Stimulated activated CD8-positive, alpha-beta memory T cell treated with anti-CD3 and anti-CD28 coated beads, Interleukin-2, amount 100 ng/mL, for 1 hour (primary cell): ENCODE measurements around the gene CHCHD4.

Source experiments
- DNase-seq, 2 donors: peaks; one replicate each; pipeline ENCODE4 v3.0.0-alpha.2; 2020; ENCODE audit warnings: low read depth in 2 of 2

CHCHD4 gene

GRCh38 chr3:14124615-14125192 lies at the start of gene CHCHD4, which contains the start of gene TMEM43:
TSS of gene CHCHD4 (minus strand) at chr3:14124870. CDS start at chr3:14124676, 194 bp downstream.
TSS of gene TMEM43 (plus strand) at chr3:14125052. CDS start at chr3:14125194, 142 bp downstream.
- peak; percentile 95 to 98 for DNase-seq

DNA sequence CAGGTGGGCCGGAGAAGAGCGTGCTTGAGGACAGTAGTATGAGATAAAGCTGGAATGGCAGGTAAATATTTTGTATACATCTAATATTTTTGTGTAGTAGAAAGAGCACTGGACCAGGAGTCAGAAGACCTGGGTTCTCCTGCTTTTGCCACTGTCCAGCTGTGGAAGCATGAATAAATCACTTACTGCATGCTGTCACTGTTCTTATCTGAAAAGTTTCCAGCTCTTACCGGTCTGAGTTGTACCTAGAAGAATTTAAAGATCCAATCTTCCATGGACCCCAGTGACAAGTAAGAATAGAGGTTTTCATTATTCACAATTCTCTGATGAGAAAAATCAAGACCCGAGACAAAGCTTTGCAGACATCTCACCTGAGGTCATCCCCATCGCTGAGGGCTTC lies 47.8 kb upstream of the CHCHD4 start:
- no peak for DNase-seq

DNA sequence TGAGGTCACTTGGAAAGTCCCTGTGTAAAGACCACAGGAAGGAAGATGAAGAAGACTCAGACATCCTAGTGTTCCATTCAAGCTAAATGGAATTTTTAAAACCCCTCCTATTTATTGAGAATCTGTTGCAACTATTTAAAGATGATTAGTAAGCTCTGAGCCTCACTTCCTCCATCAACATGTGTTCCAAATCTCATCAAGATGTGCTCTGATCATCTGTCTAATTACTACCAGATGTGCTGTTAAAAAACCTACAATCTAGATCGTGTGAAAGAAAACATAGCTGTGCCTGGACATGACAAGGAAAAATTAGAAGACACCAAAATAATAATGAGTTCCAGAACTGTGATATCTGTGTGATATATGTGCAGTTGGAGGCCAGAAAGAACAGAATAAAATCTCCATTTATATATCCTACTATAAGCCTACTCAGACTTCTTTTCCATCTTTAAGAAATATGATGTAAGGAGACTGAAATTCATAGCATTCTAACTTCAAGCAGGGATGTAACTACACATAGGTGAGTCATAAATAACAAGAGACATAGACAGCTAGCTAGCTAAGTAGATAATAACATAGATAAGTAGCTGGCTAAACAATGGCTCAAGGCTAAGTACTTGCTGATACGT lies 46.0 kb upstream of the CHCHD4 start:
- no peak for DNase-seq

DNA sequence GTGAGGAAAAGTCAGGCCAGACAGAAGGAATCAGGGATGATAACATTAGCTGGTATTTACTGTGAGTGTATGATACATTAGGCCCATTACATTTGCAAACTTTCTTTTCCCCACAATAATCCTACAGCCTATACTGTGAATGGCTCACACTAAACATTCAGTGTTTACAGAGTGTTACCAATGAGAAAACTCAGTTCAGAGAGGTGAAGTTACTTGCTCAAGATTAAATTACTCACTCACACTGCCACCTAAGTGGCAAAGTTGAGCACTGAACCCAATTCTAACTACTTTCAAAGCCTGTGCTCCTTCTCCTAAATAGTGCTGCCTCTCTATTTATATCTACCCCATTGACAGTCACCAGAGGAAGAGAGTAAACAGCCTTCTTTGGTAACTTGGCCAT lies 45.2 kb upstream of the CHCHD4 start:
- no peak for DNase-seq

GRCh38 chr3:14169435-14169834 lies 44.8 kb upstream of the CHCHD4 start:
- no peak for DNase-seq

GRCh38 chr3:14166877-14167603 lies 42.4 kb upstream of the CHCHD4 start:
- DNase-seq = no peak

- DNase-seq = no peak
These were observed 37.5 kb upstream of the CHCHD4 start for GRCh38 chr3:14162178-14162577.

DNA sequence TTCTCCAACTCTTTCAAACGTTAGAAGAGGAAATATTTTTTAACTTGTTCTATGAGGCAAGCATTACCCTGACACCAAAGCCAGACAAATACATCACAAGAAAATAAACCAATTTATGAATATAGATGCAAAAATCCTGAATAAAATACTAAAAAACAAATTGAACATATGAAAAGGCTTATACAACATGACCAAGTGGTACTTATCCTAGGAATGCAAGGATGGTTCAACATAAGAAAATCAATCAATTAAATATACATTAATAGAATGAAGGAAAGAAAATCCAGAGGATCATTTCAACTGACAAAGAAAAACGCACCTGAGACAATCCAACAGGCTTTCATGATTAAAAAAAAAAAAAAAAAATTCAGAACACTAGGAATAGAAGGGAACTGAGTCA lies 36.6 kb upstream of the CHCHD4 start:
- DNase-seq = no peak

GRCh38 chr3:14159426-14159825 lies 34.8 kb upstream of the CHCHD4 start:
- no peak for DNase-seq

DNA sequence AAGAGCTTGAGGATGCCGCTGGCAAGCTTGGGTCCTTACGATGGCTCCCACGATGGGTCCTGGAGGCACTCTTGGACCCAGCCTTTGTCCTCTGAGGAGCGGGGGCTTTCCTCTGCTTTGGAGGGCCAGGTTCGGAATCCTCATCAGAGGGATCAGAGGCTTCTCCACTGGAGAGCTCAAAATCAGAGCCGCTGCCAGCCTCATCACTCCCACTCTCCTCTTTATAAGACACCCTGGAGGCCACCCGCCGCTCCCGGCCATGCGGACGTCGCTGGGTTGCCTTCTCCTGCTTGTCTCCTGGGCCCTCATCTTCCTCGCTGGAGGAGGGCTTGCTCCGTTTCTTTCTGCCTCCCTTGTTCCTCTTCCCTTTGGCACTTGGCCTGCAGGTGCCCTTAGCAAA lies 33.7 kb upstream of the CHCHD4 start:
- DNase-seq = no peak

DNA sequence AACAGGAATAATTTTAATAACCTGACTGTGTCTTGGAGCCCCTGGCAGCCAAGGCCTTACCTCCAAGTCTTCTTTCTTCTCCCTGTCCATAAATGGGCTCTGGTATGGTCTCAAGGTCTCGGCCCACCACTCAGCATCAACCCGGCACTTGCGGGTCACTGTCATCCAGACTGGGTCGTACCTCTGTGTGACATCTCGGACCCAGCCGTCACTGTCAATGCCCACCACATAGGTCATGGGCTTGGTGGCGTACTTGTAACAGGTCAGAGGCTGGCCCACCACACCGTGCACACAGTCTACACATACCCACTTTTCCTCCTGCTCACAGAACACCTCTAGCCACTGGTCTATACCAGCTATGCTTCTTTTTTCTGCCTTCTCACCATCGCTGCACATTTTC lies 33.3 kb upstream of the CHCHD4 start:
- no peak for DNase-seq

GRCh38 chr3:14156843-14157561 lies 32.3 kb upstream of the CHCHD4 start:
- no peak for DNase-seq

GRCh38 chr3:14156201-14156600 lies 31.5 kb upstream of the CHCHD4 start:
- DNase-seq = no peak

DNA sequence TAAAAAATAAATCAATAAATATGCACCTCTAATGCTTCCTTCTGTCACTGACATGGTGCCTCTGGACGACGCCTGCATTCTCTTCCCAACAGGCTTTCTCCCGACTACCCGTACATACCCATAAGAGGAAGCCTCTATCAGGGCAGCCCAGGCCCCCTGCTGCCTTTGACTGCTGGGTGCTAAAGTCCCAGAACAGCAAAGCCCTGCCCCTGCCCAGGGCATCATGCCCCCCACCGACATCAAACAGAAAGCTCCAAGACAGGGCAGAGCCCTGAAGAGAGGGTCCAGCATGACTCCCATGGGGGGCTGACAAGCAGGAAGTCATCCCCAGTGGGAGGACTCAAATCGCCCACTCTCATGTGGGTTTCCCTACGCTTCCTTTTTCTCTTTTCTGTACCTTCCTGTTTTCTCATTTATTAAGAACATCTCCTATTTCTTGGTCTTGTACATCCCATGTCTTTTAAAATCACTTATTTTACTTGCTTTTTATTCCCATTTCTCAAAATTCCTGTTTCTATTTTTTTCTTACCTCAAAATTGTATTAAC lies 30.3 kb upstream of the CHCHD4 start:
- no peak for DNase-seq

DNA sequence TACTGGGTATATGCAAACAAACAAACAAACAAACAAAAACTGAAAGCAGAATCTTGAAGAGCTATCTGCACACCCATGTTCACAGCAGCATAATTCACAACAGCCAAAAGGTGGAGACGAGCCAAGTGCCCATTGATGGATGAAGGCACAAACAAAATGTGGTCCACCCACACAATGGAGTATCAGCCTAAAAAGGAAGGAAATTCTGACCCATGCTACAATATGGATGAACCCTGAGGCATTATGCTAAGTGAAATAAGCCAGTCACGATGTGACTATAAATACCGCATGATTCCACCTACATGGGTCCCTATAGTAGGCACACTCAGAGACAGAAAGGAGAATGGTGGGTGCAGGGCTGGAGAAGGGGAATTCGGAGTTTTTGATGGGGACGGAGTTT lies 29.6 kb upstream of the CHCHD4 start:
- no peak for DNase-seq

- no peak for DNase-seq
These were observed 29.0 kb upstream of the CHCHD4 start for GRCh38 chr3:14153663-14154062.

GRCh38 chr3:14152963-14153355 lies 28.3 kb upstream of the CHCHD4 start:
- no peak for DNase-seq

DNA sequence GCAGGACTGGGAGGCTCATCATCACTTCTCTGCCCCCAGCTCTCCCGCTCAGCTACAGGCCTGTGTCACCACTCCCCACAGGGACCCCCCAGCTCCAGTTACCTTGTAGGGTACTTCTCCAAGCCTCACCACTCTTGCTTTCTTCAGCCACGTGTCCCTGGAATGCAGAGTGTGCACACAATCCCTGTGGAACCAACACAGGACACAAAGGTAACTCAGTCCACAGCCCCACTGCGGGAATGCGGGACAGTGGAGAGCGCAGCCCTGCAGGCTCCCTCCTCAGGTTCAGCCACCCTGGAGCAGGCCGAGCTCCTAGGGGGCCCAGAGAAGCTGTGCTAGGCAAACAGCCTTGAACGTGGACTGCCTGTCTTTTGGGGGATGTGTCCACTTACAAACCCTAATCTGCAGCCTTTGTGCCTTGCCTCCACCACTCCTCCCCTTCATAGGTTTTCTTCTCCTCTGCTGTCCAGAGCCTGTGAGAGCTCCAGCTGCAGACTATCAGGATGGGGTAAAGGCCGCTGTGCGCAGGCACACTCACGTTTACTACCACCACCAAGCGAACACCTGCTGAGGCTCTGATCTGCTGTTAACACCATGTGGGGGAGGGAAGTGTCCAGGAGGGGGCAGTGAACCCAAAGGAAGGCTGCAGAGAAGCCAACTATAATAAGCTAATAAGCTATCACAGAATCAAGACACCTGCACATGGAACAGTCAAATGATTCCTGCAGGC lies 27.7 kb upstream of the CHCHD4 start:
- DNase-seq = no peak

DNA sequence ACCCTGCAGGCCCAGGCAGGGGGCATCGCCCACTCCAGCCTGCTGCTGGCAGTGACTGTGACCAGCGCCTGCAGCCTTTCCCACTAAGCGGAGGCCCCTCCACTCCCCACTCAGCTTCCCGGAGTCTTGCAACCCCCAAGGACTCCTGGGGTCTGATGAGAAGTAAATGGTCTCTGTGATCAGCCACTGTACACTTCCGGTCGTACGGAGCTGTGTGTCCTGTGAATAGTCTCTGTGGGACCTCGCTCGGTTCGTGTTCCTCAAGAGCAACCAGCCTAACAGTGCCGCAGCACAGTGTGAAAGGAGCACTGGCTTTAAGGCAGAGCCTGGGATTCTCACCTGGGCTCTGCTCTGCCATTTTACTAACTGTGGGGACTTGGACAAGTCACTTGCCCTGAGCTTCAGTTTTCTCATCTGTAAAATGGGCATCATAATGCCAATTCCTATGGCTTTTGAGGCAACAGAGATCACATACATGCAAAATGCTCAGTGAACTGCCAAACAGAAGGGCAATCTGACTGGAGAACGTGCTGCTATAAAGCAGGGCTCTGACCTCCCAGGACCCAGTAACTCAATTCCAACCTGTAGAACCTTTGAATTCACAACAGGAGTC lies 26.9 kb upstream of the CHCHD4 start:
- DNase-seq = no peak

GRCh38 chr3:14150491-14151230 lies 26.0 kb upstream of the CHCHD4 start:
- DNase-seq = no peak
